NCI-H2171 treated with DMSO at 0.1 percent for 48 hours (cell line): Measurements from ENCODE around the gene ICA1L.

Source experiments
- DNase-seq: peaks from one replicate; lab custom pipeline; 2025; lab: John Stamatoyannopoulos, UW

ICA1L gene

GRCh38 chr2:202736826-202737225 is 134.7 kb downstream of the ICA1L start:
- DNase-seq: no peak

- no peak for DNase-seq
Measured at GRCh38 chr2:202726070-202726469, 145.5 kb downstream of the ICA1L start.

- DNase-seq: no peak
Measured at GRCh38 chr2:202723746-202724145, 147.8 kb downstream of the ICA1L start.
